Colonic mucosa (tissue), 4 donors: ENCODE data around the gene SESN1. TPM values are rescaled to one million over a fixed set of nuclear protein-coding genes. Genes with fewer than 3 reads are reported as not detected.

Experiments
- DNase-seq: peaks from one replicate; pipeline ENCODE4 v3.0.0-alpha.2; 2020
- H3K27ac ChIP-seq: fragments of 200-600 bp; one replicate; pipeline ENCODE4 v1.8.0; 2021
- H3K27me3 ChIP-seq: fragments of 200-600 bp; one replicate; pipeline ENCODE4 v1.8.0; 2021
- H3K36me3 ChIP-seq: fragments of 200-600 bp; one replicate; pipeline ENCODE4 v1.8.0; 2021
- H3K4me1 ChIP-seq: fragments of 200-600 bp; one replicate; pipeline ENCODE4 v1.8.0; 2021; ENCODE audit warnings: mild to moderate bottlenecking
- H3K4me3 ChIP-seq: fragments of 200-600 bp; one replicate; pipeline ENCODE4 v1.8.0; 2021
- H3K9ac ChIP-seq, 2 donors: one replicate each; pipeline ENCODE4 v1.7.0; 2013; ENCODE audit warnings: control low read depth in 2 of 2, low read depth in 2 of 2, low read length in 2 of 2
- H3K9me3 ChIP-seq: fragments of 200-600 bp; one replicate; pipeline ENCODE4 v1.8.0; 2021
- CTCF ChIP-seq: fragments of 200-600 bp; IDR thresholded peaks from one replicate; pipeline ENCODE4 v1.8.0; 2022; ENCODE audit warnings: antibody characterized with exemption, mild to moderate bottlenecking
- intact Hi-C: fragments of 100-400 bp; cut with DNase I; formaldehyde crosslinking; loops from one replicate; pipeline ENCODE4 v1.14.1; 2022
- total RNA-seq, 2 donors: library from RNA; stranded (reverse); fragmentation: NEBNext Ultra II Directional in 1 of 2; extraction: Animal tissue kit (Norgen Biotek cat#: 25700) in 1 of 2; gene quantifications; one replicate each; pipeline ENCODE4 v1.2.1, GENCODE V29; 2021
- donor health status: healthy.
- donor health status: DM: no; HTN: no; CAD: no.
- donor health status: DM: no; HTN: no; CAD: no.

SESN1 gene
- total RNA-seq, 2 donors from 2014 or later, result 16.9 to 20.7 TPM

GRCh38 chr6:108961985-108962384 lies 132.7 kb downstream of the SESN1 start:
- no peak overlapping the region for H3K27ac ChIP-seq
- no peak for TF ChIP-seq CTCF

GRCh38 chr6:108961077-108961476 lies 133.6 kb downstream of the SESN1 start:
- Histone ChIP-seq H3K4me3 (no peak overlapping the region), H3K27ac (no peak overlapping the region), H3K36me3 (no peaks in the 10 kb centered on the region), H3K27me3 (no peaks in the 10 kb centered on the region), H3K9me3 (no peaks in the 10 kb centered on the region), H3K4me1 (no peaks in the 10 kb centered on the region), H3K9ac (no peak overlapping the region)
- TF ChIP-seq CTCF, result no peak
- DNase-seq, result no peak
- intact Hi-C loops, result no loop called here

More at GRCh38 chr6:108961985-108962384, 132.7 kb downstream of the SESN1 start:
- intact Hi-C loops, result no loop called here
- Histone ChIP-seq H3K27me3 (no peaks in the 10 kb centered on the region), H3K4me1 (no peaks in the 10 kb centered on the region), H3K9ac (no peak overlapping the region), H3K4me3 (no peak overlapping the region), H3K36me3 (no peaks in the 10 kb centered on the region), H3K9me3 (no peaks in the 10 kb centered on the region)
- no peak for DNase-seq

- Histone ChIP-seq H3K9me3 (no peaks in the 10 kb centered on the region), H3K9ac (no peak overlapping the region), H3K36me3 (no peaks in the 10 kb centered on the region), H3K27ac (no peak overlapping the region), H3K4me3 (no peak overlapping the region), H3K27me3 (no peaks in the 10 kb centered on the region), H3K4me1 (no peaks in the 10 kb centered on the region)
- intact Hi-C loops, result no loop called here
- no peak for TF ChIP-seq CTCF
- DNase-seq, result no peak
Measured at GRCh38 chr6:108960601-108961000, 134.0 kb downstream of the SESN1 start.

GRCh38 chr6:108959972-108960582 lies 134.6 kb downstream of the SESN1 start:
- Histone ChIP-seq H3K4me3 (no peak overlapping the region), H3K9ac (no peak overlapping the region), H3K36me3 (no peaks in the 10 kb centered on the region), H3K4me1 (no peaks in the 10 kb centered on the region), H3K9me3 (no peaks in the 10 kb centered on the region), H3K27me3 (no peaks in the 10 kb centered on the region), H3K27ac (no peak overlapping the region)
- DNase-seq, result no peak
- intact Hi-C loops, result no loop called here
- no peak for TF ChIP-seq CTCF

GRCh38 chr6:108958900-108959770 lies 135.5 kb downstream of the SESN1 start:
- intact Hi-C loops, result no loop called here
- no peak overlapping the region for H3K27ac ChIP-seq
- no peak overlapping the region for H3K9ac ChIP-seq
- H3K4me3 ChIP-seq, result no peak overlapping the region
- H3K4me1 ChIP-seq, result no peaks in the 10 kb centered on the region
- TF ChIP-seq CTCF, result no peak
- H3K27me3 ChIP-seq, result no peaks in the 10 kb centered on the region
- no peak for DNase-seq
- H3K9me3 ChIP-seq, result no peaks in the 10 kb centered on the region
- no peaks in the 10 kb centered on the region for H3K36me3 ChIP-seq
